Mesenchymal stem cell (in vitro differentiated cells and primary cell): ENCODE measurements around the gene FYN.
A peak's percentile ranks its signal among the peaks of the same experiment; 100 is the strongest.

Experiments
- DNase-seq: peaks from one replicate; pipeline ENCODE4 v3.0.0-alpha.2; 2013
- H2AFZ ChIP-seq: one replicate; pipeline ENCODE4 v1.6.1; 2013; ENCODE audit warnings: low read depth, mild to moderate bottlenecking, control low read depth, inconsistent platforms, low read length, moderate library complexity
- H2AK5ac ChIP-seq: 2 replicates; pipeline ENCODE4 v1.6.1; 2013; ENCODE audit warnings: low read length, moderate library complexity, mild to moderate bottlenecking, inconsistent platforms; ENCODE audit not compliant: severe bottlenecking
- H2BK120ac ChIP-seq: one replicate; pipeline ENCODE4 v1.6.1; 2013; ENCODE audit warnings: low read depth, mild to moderate bottlenecking, inconsistent platforms, low read length, moderate library complexity
- H2BK12ac ChIP-seq, 2 experiments: one replicate each; pipeline ENCODE4 v1.6.1; 2013; ENCODE audit warnings: inconsistent platforms in 2 of 2, low read length in 2 of 2, mild to moderate bottlenecking in 2 of 2, moderate library complexity in 2 of 2, control low read depth in 1 of 2
- H2BK15ac ChIP-seq: one replicate; pipeline ENCODE4 v1.6.1; 2013; ENCODE audit warnings: mild to moderate bottlenecking, low read depth, inconsistent platforms; ENCODE audit not compliant: poor library complexity, severe bottlenecking
- H2BK5ac ChIP-seq: 2 replicates; pipeline ENCODE4 v1.6.1; 2013; ENCODE audit warnings: low read depth, mild to moderate bottlenecking, low read length, control low read depth, inconsistent platforms; ENCODE audit not compliant: poor library complexity, severe bottlenecking
- H3K14ac ChIP-seq, 2 experiments: one replicate each; pipeline ENCODE4 v1.6.1; 2013; ENCODE audit warnings: inconsistent platforms in 2 of 2, low read length in 2 of 2, control low read depth in 1 of 2, mild to moderate bottlenecking in 1 of 2, moderate library complexity in 1 of 2
- H3K18ac ChIP-seq, 2 experiments: one replicate each; pipeline ENCODE4 v1.6.1; 2013; ENCODE audit warnings: inconsistent platforms in 2 of 2, low read length in 2 of 2, control low read depth in 1 of 2, low read depth in 1 of 2, mild to moderate bottlenecking in 1 of 2
- H3K23ac ChIP-seq, 2 experiments: one replicate each; pipeline ENCODE4 v1.6.1; 2013; ENCODE audit warnings: inconsistent platforms in 2 of 2, low read length in 2 of 2, mild to moderate bottlenecking in 2 of 2, moderate library complexity in 2 of 2, control low read depth in 1 of 2
- H3K27ac ChIP-seq: 2 replicates; pipeline ENCODE4 v1.5.1; 2013; ENCODE audit warnings: mild to moderate bottlenecking, moderate library complexity, low read length, control low read depth, inconsistent platforms; ENCODE audit not compliant: poor library complexity, severe bottlenecking
- H3K27me3 ChIP-seq, 2 experiments: 2 replicates each; pipeline versions ENCODE4 v1.6.1 to v1.7.0; 2013; ENCODE audit warnings: low read length in 2 of 2, mild to moderate bottlenecking in 2 of 2, moderate library complexity in 2 of 2, control low read depth in 1 of 2, inconsistent platforms in 1 of 2; ENCODE audit not compliant: control insufficient read depth in 1 of 2, insufficient read depth in 1 of 2
- H3K36me3 ChIP-seq, 2 experiments: 2 replicates each; pipeline versions ENCODE4 v1.6.1 to v1.7.0; 2013; ENCODE audit warnings: low read length in 2 of 2, control low read depth in 1 of 2, inconsistent platforms in 1 of 2, low read depth in 1 of 2, mild to moderate bottlenecking in 1 of 2; ENCODE audit not compliant: insufficient read depth in 2 of 2, control insufficient read depth in 1 of 2
- H3K4ac ChIP-seq, 2 experiments: one replicate each; pipeline ENCODE4 v1.6.1; 2013; ENCODE audit warnings: inconsistent platforms in 2 of 2, low read length in 2 of 2, mild to moderate bottlenecking in 2 of 2, moderate library complexity in 2 of 2, control low read depth in 1 of 2, low read depth in 1 of 2
- H3K4me1 ChIP-seq: 2 replicates; pipeline ENCODE4 v1.6.1; 2013; ENCODE audit warnings: low read depth, low read length, control low read depth; ENCODE audit not compliant: control insufficient read depth, insufficient read depth
- H3K4me2 ChIP-seq: 2 replicates; pipeline ENCODE4 v1.6.1; 2013; ENCODE audit warnings: low read length, mild to moderate bottlenecking, inconsistent platforms; ENCODE audit not compliant: poor library complexity, severe bottlenecking
- H3K4me3 ChIP-seq, 2 experiments: 2 replicates each; pipeline versions ENCODE4 v1.5.1 to v1.7.0; 2013; ENCODE audit warnings: low read length in 2 of 2, mild to moderate bottlenecking in 2 of 2, control low read depth in 1 of 2, low read depth in 1 of 2; ENCODE audit not compliant: insufficient read depth in 1 of 2
- H3K79me1 ChIP-seq: replicated peaks from 2 replicates; pipeline ENCODE4 v1.6.1; 2013; ENCODE audit warnings: mild to moderate bottlenecking, control low read depth, low read length, inconsistent platforms; ENCODE audit not compliant: poor library complexity, severe bottlenecking
- H3K9ac ChIP-seq: 2 replicates; pipeline ENCODE4 v1.7.0; 2013; ENCODE audit warnings: mild to moderate bottlenecking, low read length, moderate library complexity
- H3K9me3 ChIP-seq: 2 replicates; pipeline ENCODE4 v1.7.0; 2013; ENCODE audit warnings: mild to moderate bottlenecking, low read length; ENCODE audit not compliant: control insufficient read depth
- H4K8ac ChIP-seq: one replicate; pipeline ENCODE4 v1.6.1; 2013; ENCODE audit warnings: inconsistent platforms, mild to moderate bottlenecking, low read length, moderate library complexity
- H4K91ac ChIP-seq: one replicate; pipeline ENCODE4 v1.6.1; 2013; ENCODE audit warnings: mild to moderate bottlenecking, low read length, inconsistent platforms
- WGBS: methylation state at CpG from one replicate; pipeline ENCODE4 v1.1.7; 2013; ENCODE audit warnings: mixed read lengths; 5-methylcytosine and 5-hydroxymethylcytosine counted together

The FYN gene

DNA sequence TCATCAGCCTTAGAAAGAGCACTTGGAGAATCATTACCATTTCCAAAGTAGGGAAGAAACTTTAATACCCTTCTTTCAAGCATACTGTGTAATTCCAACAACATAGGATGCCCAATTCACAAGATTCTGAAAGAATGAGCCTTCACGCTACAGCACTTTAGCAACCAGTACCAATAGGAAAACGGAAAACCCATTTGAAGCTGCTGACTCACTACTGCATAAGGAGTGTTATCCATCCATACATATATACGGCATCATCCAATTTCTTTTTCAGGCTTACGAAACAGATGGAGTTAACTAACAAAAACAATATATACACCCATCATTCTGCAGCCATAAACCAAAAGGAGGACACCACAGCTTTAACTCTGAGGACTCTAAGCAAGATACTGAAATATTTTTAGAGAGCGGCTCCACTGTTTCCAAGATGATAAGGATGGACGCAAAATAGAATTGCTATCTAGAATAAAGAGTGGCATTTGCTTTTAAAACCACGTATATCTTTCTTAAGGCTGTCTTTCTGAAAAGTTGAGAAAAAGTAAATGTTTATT lies 24.9 kb downstream of the FYN start:
- Histone ChIP-seq H3K4me1 (peaks cover 21% of the 10 kb centered on the region), H3K4me3 (no peak overlapping the region), H4K91ac (no peak overlapping the region), H3K79me1 (peaks cover 25% of the 10 kb centered on the region), H2BK120ac (no peak overlapping the region), H2AFZ (no peak overlapping the region), H2BK15ac (no peak overlapping the region), H2AK5ac (no peak overlapping the region), H3K4me2 (no peak overlapping the region), H2BK12ac (no peak overlapping the region), H3K27ac (no peak overlapping the region), H3K23ac (no peak overlapping the region), H3K27me3 (no peaks in the 10 kb centered on the region), H3K14ac (no peak overlapping the region), H2BK5ac (no peak overlapping the region), H3K9me3 (no peaks in the 10 kb centered on the region), H4K8ac (no peak overlapping the region), H3K36me3 (peaks cover 0 to 30% of the 10 kb centered on the region in 2 experiments), H3K9ac (no peak overlapping the region), H3K4ac (no peak overlapping the region), H3K18ac (no peak overlapping the region)
- DNase-seq = no peak
- 91% methylated on average over 6 of the region's 7 CpGs for WGBS

GRCh38 chr6:111846492-111847409 lies 26.5 kb downstream of the FYN start:
- Histone ChIP-seq H2AK5ac (peak overlapping the region; percentile 41), H4K91ac (no peak overlapping the region), H3K36me3 (peaks cover 0 to 36% of the 10 kb centered on the region in 2 experiments), H3K27me3 (no peaks in the 10 kb centered on the region), H3K27ac (no peak overlapping the region), H3K9ac (no peak overlapping the region), H3K9me3 (no peaks in the 10 kb centered on the region), H3K23ac (no peak overlapping the region), H2BK5ac (peak overlapping the region; percentile 11), H3K14ac (no peak overlapping the region), H2BK15ac (no peak overlapping the region), H2AFZ (no peak overlapping the region), H3K4me2 (no peak overlapping the region), H3K4me1 (peaks cover 27% of the 10 kb centered on the region), H3K4ac (peak overlapping the region in 1 of 2 experiments; percentile 64), H2BK12ac (no peak overlapping the region), H4K8ac (no peak overlapping the region), H3K79me1 (peaks cover 22% of the 10 kb centered on the region), H3K4me3 (no peak overlapping the region), H3K18ac (no peak overlapping the region), H2BK120ac (no peak overlapping the region)
- 92% methylated on average over 4 of the region's 5 CpGs for WGBS
- no peak for DNase-seq

DNA sequence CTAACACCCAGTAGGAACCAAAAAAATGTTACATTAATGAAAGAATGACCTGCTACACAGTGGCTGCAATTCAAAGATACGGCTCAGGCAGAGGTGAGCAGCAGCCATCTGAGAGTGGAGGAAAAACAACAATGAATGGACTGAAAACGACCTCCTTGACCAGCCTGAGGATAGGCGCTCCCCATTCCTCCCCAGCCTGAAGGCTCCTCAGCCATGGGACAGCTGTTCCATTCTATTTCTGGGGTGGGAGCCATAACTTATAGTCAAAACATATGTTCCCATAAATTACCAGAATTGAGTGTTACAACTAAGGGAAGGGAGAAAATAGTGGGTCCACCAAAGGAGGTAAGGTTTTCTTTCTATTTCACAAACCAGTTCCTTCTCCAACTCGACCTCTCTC lies 27.2 kb downstream of the FYN start:
- no peak overlapping the region for H3K18ac ChIP-seq
- no peak overlapping the region for H2BK5ac ChIP-seq
- no peak overlapping the region for H3K14ac ChIP-seq
- H3K9ac ChIP-seq = no peak overlapping the region
- H3K4me1 ChIP-seq = peaks cover 28% of the 10 kb centered on the region
- WGBS = 92% methylated on average over 4 of the region's 4 CpGs
- H2AK5ac ChIP-seq = peak overlapping the region; percentile 30
- no peaks in the 10 kb centered on the region for H3K27me3 ChIP-seq
- no peaks in the 10 kb centered on the region for H3K9me3 ChIP-seq
- H3K36me3 ChIP-seq = peaks cover 0 to 37% of the 10 kb centered on the region in 2 experiments
- H3K23ac ChIP-seq = no peak overlapping the region
- peak overlapping the region; percentile 32 for H4K8ac ChIP-seq
- no peak overlapping the region for H3K27ac ChIP-seq
- no peak overlapping the region for H3K4me3 ChIP-seq
- no peak overlapping the region for H2BK120ac ChIP-seq
- H3K4me2 ChIP-seq = no peak overlapping the region
- no peak overlapping the region for H3K4ac ChIP-seq
- no peak overlapping the region for H2BK15ac ChIP-seq
- H2BK12ac ChIP-seq = no peak overlapping the region
- H3K79me1 ChIP-seq = peaks cover 19% of the 10 kb centered on the region
- no peak overlapping the region for H2AFZ ChIP-seq
- DNase-seq = no peak
- no peak overlapping the region for H4K91ac ChIP-seq

DNA sequence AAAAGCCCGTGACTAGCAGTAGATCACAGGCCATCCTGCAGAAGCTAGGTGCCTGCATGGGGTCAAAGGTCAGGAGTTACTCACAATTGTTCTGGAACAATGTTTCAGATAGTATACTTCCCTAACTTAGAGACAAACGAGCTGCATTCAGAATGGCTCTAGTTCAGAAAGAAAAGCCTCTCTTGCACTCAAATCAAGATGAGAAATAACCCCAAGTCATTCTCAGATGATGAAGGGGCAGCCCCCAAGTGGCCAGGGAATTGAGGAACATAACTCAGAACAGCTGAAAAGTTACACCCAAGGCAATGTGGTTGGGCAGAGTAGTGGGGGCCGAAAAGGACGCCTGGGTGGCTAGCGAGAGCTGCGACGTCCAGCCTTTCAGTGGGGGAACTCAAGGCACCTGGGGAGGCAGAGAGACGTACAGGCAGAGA lies 27.8 kb downstream of the FYN start:
- no peak overlapping the region for H3K9ac ChIP-seq
- no peak overlapping the region for H4K8ac ChIP-seq
- H2BK5ac ChIP-seq = no peak overlapping the region
- H2AK5ac ChIP-seq = peak overlapping the region; percentile 8
- no peaks in the 10 kb centered on the region for H3K9me3 ChIP-seq
- H3K79me1 ChIP-seq = peaks cover 22% of the 10 kb centered on the region
- peaks cover 0 to 40% of the 10 kb centered on the region in 2 experiments for H3K36me3 ChIP-seq
- no peak overlapping the region for H3K18ac ChIP-seq
- H2BK12ac ChIP-seq = no peak overlapping the region
- H2BK15ac ChIP-seq = no peak overlapping the region
- no peak overlapping the region for H3K4ac ChIP-seq
- H3K4me1 ChIP-seq = peaks cover 28% of the 10 kb centered on the region
- 83% methylated on average over 8 of the region's 8 CpGs for WGBS
- no peak for DNase-seq
- peak overlapping the region; percentile 64 for H3K27ac ChIP-seq
- no peak overlapping the region for H2AFZ ChIP-seq
- H2BK120ac ChIP-seq = no peak overlapping the region
- no peak overlapping the region for H3K4me3 ChIP-seq
- H4K91ac ChIP-seq = no peak overlapping the region
- H3K4me2 ChIP-seq = no peak overlapping the region
- no peaks in the 10 kb centered on the region for H3K27me3 ChIP-seq
- no peak overlapping the region for H3K23ac ChIP-seq
- no peak overlapping the region for H3K14ac ChIP-seq
